Vagina (tissue), 2 donors: ENCODE measurements around the gene ATP2A2.

Experiments used
- CTCF ChIP-seq, 3 experiments: fragments of 450-650 bp in 2 of 3; fragments of 200-600 bp in 1 of 3; sonication (generic) in 1 of 3; IDR thresholded peaks; one replicate each; pipeline ENCODE4 v1.5.1; 2017 to 2019; ENCODE audit warnings: antibody characterized with exemption in 3 of 3, mild to moderate bottlenecking in 2 of 3, moderate library complexity in 2 of 3
- POLR2A ChIP-seq, 2 donors: fragments of 450-650 bp; IDR thresholded peaks; one replicate each; pipeline ENCODE4 v1.6.1; 2017; ENCODE audit warnings: antibody characterized with exemption in 2 of 2, mild to moderate bottlenecking in 2 of 2, moderate library complexity in 2 of 2

GRCh38 chr12:110277530-110278254 lies 3.4 kb upstream of the ATP2A2 start:
- no peak for TF ChIP-seq CTCF (IDR thresholded peaks at IDR 0.05)
- no peak for TF ChIP-seq POLR2A (IDR thresholded peaks at IDR 0.05)
